HL-60/S4 treated with phorbol 12-myristate 13-acetate at 8.2 ng/mL for 4 days and 3 days (cell line): ENCODE results near the gene MTCL1.

Experiments
- in situ Hi-C: fragments of 300-500 bp; cut with MboI; formaldehyde crosslinking; loops from 2 replicates; pipeline ENCODE4 v1.15.0; 2022; ENCODE audit warnings: low sequenced_read_pairs

Gene MTCL1

DNA sequence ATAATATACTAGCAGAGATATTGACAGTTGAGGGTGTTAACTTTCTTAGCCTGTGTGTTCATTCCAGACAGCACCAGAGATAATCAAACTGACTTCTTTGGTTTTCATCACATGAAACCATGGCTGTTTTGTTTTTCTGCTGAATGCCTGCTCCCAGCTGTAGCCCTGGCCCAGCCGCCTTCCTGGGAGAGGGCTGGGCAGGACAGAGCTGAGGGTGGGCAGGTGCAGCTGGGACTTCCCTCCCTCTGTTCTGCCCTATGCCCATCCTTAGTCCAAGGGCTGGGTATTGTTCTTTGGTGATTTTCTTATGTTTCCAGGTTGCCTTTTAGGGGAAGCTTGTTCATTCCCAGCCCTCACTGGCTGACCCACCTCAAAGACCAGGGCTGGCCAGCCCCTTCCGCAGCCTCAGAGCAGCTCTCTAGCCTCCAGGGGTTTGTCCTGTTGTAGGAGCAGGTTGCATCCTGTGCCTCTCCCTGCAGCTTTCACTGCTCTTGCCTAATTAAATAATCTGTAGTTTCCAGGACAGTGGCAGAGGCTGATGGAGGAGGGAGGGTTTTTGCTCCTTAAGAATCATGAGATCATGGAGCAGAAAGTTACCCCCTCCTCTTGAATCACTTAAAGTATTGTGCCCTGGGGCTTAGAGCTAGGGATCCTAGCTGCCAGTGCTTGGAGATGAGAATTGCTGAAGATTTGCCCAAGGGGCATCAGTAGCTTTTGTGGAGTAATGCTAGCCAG is 61.4 kb downstream of the MTCL1 start:
- in situ Hi-C loops: no loop called here

DNA sequence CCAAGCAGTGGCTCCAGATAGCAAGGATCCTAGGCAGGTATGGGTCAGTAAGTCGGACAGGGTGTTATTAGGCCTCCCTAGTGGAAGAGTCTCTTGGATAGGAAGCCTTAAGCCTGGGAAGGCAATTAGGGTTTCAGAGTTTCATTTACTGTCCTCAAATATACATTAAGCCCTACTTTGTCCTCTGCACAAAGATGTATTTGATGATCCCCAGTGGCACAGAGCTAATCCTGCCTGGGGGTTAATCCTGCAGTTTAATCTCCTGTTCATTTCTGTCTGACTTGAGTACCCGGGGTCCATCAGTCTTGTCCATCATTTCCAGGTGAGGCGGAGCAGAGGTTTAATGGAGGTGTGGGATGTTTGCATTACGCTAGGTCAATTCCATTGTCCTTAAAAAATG is 62.0 kb downstream of the MTCL1 start:
- in situ Hi-C loops: no loop called here

DNA sequence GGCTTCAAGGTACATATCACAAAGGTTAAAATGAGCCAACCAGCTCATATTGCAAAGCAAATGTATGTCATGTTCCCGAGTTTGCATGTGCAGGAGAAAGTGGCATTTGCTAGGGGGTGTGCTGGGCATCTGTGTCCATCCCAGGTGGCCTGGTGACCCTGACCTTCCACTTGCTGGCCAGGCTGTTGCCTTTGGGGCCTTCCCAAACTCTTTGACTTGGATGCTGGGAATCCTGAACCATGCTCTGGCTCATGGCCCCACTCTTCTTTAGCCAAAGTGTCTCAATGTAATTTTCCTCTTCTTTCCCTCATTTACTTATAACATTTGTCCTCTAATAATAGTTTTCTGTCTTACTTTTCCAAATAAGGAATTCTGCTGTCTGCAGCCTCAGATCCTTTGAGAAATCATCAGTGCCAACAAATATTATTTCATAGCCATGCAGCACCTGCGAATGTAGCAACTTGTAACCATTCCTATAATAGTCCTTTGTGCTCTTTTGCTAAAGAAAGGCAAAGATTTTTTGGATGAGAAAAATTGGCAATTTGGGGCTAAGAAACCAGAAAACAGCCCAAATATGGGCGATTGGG is 64.2 kb downstream of the MTCL1 start:
- in situ Hi-C loops: no loop called here

DNA sequence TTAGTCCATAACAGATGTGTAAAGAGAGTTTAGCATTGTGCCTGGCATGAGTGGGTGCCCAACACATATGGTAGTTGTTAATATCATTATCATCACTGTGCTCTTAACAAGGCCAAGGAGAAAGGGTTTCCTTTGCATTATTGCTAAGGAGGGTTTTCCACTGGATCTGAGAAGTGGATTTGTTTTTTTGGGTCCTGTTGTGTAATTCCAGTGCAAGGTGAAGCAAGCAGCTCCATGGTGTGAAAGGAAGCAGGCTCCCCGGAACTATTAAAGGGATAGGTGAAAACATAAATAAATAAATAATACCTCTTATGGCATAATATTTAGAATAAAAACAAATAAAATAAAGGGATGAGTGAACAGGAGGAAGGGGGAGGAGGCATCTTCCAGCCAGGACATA is 65.3 kb downstream of the MTCL1 start:
- in situ Hi-C loops: no loop called here

DNA sequence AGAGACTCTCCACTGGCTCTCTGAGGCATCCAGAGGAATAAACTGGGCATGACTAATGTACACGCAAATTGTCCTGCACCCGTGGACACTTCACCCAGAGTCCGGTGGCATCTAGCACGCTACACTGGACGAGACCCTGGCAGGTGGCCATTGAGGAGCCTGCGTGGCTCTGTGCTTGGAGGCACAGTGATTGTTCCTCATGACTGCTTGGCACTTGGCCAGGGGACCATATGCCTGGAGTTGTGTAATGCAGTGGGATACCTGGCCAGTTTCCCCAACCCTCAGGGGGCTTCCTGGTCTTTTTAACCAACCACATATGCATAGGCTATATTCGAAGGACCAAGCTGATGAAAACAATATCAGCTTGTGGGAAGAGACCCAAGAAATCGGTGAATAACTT is 66.6 kb downstream of the MTCL1 start:
- in situ Hi-C loops: no loop called here

DNA sequence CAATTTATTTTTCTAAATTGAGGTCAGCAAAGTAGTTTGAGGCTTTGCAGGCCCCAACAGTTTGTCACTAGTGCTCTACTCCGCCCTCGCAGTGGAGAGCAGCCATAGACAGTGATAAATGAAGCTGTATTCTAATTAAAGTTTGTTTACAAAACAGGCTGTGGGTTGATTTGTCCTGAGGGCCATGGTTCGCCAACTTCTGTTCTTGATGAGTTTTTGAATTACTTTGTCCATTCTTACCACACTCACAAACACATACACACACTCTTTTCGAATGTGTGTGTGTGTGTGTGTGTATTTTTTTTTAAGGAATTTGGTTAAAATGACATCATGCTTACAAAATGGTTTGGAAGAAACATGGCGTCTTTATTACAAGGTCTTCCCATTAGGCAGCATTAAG is 68.6 kb downstream of the MTCL1 start:
- in situ Hi-C loops: no loop called here

DNA sequence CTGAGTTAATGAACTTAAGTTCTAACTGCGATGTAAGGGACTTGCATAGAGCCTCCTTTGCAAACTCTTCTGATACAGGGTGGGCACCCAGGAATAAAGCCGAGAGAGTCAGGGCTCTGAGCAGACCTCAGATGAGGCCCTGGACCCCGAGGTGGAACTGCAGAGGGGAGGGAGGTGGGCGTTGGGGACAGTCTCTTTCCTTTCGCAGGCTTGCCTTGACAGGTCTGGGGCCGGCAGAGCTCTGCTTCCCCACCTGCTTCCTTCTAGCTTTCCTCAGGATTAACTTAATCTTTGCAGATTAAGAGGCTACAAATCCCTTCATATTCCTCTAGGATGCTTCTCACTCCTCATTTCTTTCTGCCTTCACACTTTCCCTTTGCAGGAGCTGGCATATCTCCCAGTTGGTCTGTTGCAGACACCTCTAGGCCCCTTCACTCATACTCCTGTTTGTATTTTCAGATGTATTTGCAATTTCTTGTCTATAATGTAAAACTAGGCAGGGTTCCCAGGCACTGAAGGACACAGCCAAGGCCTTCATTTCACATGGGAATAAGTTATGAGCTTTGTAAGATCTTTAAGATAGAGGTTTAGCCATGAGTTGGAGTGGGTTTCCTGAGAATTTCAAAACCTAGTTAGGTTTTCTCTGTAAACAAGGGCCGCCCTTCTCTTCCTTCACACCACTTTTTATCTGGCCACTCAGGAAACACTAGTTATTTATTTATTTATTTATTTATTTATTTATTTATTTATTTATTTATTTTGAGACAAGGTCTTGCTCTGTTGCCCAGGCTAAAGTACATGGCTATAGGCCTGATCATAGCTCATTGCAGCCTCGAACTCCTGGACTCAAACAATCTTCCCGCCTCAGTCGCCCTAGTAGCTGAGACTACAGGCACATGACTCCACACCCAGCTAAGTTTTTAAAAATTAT is 70.9 kb downstream of the MTCL1 start:
- in situ Hi-C loops: no loop called here

DNA sequence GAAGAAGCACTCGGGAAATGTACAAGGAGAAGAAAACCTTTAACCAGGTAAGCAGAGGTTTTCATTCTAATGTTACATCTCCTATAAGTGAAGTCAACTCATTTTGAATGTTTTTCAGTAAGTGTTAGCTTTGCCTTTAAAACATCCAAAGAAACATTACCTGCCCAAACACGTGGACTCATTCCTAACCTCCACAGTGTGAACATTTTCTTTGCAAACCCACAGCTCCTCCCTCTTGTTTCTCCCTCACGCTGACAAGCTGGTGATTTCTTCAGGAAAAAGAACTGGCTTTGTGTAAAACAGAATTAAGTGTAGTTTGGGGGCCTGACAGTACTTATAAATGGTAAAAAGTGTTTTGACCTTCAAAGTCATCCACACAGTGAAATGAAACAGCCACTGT is 72.5 kb downstream of the MTCL1 start:
- in situ Hi-C loops: no loop called here

DNA sequence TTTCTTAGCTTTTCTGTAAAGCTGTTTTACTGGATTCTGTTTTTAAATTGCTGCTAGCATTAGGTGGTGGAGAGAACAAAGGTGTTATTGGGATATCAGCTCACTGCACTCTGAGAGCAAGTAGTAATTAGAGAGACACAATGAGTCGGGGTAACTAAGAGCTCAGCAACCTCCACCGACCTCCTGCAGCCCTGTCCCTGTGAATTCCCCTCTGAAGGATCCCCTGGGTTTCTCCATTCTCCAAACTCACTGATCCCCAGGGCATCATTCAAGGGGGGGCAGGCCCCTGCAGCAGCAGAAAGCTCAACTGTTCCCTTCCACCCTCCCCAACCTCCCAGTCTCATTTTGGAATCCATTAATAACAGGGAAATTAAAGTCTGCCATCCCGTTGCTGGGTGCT is 73.0 kb downstream of the MTCL1 start:
- in situ Hi-C loops: no loop called here

DNA sequence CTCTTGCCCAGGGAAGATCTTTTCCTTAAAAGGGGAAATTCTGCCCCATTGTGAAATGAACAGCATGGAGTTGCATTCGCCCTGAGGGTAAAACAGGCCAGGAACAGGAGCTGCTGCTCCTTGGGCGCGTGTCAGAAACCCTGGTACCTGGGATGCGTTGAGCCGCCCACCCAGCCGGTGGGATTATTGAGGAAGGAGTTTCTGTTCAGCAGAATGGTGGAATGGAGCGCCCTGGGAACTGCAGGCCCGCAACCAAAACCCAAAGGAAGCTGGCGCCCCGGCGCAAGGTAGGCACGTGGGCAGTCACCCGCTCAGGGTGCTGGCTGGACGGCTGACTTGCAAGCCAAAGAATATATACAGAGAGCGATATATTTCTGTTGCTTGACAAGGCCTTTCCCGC is 73.5 kb downstream of the MTCL1 start:
- in situ Hi-C loops: no loop called here

DNA sequence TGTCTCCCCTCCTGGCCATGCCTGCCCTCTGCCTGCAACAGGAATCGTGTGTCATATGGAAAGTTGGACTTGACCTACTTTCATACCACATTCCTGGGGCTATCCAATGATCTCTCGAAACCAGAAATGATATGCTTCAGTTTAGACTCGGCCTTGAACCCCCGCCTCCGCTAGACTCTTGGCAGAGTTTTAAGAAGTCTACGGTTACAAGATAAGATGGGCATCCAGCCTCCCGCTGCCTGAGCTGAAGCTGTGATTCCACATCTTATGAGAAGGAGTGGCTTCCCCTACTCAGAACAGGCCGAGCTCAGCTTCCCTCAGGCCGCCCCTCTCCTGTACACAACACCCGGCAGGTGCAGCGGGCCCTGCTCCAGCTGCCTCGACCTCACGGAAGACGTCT is 73.9 kb downstream of the MTCL1 start:
- in situ Hi-C loops: no loop called here

DNA sequence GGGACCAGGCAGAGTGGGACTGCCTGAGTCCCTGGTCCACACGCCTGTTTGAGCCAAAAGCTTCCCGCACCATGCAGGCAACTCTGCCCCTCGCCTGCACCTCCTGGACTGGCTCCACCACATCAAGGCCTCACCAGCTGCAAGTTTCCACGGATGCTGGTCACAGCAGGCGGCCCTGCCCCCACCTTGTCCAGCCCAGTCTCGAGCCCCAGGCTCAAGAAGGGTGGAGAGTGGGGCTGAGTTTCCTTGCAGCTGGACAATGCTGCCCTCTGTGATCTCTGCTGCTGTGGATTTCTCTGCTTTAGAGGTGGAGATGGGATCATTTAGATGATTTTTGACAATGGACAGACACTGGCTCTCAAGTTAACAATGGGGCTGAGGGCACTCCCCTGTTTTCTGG is 74.9 kb downstream of the MTCL1 start:
- in situ Hi-C loops: no loop called here

DNA sequence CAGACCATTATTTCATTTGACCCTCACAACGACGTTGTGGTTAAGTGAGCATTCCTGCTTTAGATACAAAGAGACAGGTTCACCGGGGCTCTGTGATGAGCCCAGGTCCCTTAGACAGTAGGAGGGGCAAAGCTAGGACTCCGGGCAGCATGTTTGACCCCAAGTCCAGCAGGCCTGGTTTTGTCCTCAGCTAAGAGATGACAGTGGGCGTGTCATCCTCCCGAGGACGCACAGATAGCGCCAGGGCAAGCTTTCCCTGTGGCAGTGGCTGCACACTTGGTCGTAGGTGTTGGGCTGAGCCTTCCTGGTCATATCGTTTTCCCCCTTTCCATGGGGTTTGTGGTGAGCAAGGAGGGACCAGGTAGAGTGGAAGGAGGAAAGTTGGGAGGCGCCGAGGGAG is 76.3 kb downstream of the MTCL1 start:
- in situ Hi-C loops: no loop called here

DNA sequence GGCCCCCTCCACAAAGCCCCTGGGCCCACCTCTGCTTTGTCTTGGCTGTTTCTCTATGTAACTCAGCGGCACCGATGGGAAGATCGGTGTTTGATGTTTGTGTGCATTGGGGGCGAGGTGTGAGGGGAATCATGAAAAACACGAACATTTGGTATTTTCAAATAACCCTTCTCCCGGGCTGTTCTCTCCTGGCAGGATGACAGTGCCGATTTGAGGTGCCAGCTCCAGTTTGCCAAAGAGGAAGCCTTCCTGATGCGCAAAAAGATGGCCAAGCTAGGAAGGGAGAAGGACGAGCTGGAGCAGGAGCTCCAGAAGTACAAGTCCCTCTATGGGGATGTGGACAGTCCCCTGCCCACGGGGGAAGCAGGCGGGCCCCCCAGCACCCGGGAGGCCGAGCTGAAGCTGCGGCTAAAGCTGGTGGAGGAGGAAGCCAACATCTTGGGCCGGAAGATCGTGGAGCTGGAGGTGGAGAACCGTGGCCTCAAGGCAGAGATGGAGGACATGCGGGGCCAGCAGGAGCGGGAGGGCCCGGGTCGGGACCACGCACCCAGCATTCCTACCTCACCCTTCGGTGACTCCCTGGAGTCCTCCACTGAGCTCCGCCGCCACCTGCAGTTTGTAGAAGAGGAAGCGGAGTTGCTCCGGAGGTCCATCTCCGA is 78.1 kb downstream of the MTCL1 start:
- in situ Hi-C loops: no loop called here

DNA sequence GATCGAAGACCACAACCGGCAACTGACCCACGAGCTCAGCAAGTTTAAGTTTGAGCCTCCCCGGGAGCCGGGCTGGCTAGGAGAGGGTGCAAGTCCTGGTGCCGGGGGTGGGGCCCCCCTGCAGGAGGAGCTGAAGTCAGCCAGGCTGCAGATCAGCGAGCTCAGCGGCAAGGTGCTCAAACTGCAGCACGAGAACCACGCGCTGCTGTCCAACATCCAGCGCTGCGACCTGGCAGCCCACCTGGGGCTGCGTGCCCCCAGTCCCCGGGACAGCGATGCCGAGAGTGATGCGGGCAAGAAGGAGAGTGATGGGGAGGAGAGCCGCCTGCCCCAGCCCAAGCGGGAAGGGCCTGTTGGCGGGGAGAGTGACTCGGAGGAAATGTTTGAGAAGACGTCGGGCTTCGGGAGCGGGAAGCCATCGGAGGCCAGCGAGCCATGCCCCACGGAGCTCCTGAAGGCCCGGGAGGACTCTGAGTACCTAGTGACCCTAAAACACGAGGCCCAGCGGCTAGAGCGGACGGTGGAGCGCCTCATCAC is 78.7 kb downstream of the MTCL1 start:
- in situ Hi-C loops: no loop called here

DNA sequence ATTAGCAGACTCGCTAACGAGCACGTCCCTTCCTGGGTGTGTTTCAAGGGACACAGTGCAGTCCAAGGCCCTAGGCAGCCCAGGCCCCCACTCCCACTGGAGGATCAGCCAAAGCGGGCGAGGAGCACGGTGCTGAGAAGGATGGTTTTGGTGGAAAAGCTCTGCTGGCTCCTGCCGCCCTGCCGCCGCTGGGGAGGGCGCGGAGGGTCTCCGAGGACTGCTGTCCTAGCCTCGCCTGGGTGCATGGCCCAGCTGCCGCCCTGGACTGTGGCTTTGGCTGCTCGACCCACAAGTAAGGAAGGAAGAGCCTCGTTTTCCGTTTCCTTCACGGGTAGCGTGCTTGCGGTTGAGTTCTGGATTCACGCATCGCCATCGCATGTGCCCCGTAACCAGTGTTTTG is 79.9 kb downstream of the MTCL1 start:
- in situ Hi-C loops: no loop called here

DNA sequence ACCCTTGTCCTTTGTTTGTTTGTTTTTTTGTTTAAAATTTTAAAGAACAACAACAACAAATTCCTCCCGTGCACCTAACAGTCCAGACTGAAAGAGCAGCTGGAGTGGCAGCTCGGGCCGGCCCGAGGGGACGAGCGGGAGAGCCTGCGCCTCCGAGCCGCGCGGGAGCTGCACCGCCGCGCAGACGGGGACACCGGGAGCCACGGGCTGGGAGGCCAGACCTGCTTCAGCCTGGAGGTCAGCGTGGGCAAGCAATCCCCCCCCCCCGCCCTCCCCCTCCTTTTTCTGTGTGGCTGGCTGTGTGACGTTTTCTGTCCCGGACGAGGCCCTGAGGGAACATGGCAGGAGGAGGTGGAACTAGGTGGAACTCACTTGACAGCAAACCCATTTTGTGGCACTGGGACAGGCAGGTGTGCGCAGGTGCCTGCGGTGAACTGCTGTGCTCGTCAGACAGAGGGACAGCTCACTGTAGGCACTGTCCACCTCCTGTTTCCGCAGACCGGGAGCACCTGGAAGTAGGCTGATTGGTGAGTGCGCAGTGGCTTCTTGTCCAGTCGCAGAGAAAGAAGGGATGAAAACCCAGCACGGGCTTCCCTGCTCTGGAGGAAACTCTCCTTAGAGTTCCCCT is 80.6 kb downstream of the MTCL1 start:
- in situ Hi-C loops: no loop called here

DNA sequence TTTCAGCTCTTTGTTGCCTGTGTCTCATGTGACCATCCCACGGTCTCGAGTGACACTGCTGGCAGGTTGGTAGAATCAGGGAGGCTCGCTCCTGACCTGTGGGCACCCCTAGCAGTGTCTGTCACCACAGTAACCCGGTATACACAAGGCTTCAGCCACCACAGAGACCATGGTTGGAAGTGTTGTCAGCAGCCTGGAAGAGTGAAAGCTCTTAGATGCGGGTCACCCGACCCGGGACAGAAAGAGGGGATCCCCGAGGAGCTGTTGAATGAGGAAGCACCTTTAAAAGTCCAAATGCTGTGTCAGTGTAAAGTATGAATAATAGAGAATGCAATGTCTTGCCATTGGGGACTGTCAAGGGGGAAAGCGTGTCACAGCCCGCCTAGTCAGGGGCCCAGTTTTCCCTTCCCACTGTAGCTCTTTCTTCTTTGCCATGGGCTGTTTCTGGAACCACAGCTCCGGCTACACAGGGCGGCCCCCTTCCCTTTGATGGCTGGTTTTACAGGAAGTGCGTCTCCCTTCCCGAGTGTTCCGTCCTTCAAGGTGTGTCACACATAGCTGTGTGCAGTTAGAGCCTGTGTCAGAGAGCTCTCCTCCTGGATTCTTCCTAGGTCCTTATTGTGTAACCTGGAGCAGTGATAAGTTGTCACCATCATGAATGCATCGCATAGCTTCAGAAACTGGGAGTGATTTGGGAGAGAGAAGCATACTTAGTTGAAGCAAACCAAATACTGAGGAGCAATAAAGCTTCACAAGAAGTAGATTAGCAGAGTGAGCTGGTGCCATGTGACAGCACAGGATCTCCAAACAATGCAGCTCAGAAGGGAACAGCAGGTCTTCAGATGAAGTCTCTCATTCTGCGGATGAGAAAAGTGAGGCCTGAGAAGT is 81.4 kb downstream of the MTCL1 start:
- in situ Hi-C loops: no loop called here

DNA sequence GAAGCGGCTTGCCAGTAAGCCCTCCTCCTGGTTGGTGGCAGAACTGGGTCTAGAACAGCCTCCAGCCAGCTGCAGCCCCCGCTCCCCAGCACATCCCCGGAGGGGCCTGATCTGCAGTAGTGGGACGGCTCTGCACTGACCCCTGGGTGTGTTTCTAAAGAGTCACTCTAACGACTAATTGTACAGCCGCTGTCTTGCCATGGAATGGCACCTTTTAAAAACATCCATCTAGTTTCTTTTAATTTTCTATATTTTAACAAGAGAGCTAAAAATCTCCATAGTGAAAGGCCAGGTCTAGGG is 82.0 kb downstream of the MTCL1 start:
- in situ Hi-C loops: no loop called here

DNA sequence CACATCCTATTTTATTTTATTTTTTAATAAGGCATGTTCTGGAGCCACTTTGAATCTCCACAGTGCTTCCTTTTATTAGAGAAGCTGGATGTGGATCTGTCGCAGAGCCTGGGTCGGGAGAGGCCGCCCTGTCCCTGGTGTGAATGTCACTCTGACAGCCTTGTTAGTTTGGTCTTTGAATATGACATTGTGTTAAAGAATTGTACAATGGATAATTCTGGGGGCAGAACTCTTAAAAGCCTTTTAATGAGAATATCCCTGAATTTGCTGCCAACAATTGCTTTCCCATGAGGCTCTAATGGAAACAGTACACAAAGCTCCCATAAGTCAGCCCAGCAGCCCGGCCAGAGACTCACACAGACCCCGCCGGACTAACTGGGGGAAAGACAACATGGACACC is 82.4 kb downstream of the MTCL1 start:
- in situ Hi-C loops: no loop called here
